B cell (primary cell): ENCODE data around the gene TMEM109. TPM values are rescaled to one million over a fixed set of nuclear protein-coding genes. Genes with fewer than 3 reads are reported as not detected.

Experiments used
- ATAC-seq: fragments of 200-7000 bp; cut with Tn5 transposase; one replicate; pipeline ENCODE4 v1.10.0; 2021; ENCODE audit warnings: low read depth, mild to moderate bottlenecking, moderate number of reproducible peaks, moderate library complexity
- CTCF ChIA-PET: fragments of 350-600 bp; sonication (Branson Sonifier 250); formaldehyde crosslinking; loops from one replicate; lab custom pipeline; 2021; ENCODE audit warnings: antibody characterized with exemption, inconsistent platforms; lab: Charles Lee
- POLR2A ChIA-PET: fragments of 350-600 bp; sonication (Branson Sonifier 250); formaldehyde crosslinking; loops from one replicate; lab custom pipeline; 2021; ENCODE audit warnings: antibody characterized with exemption; lab: Charles Lee
- DNase-seq: peaks from one replicate; pipeline ENCODE4 v3.0.0; 2013
- H2AFZ ChIP-seq: 2 replicates; pipeline ENCODE4 v1.6.1; 2012; ENCODE audit warnings: mild to moderate bottlenecking, low read depth, low read length; ENCODE audit not compliant: insufficient read depth, poor library complexity, severe bottlenecking
- H3K27ac ChIP-seq, 2 donors: 1 replicate in 1 of 2; 2 replicates in 1 of 2; pipeline ENCODE4 v1.5.1; 2012 to 2013; ENCODE audit warnings: low read length in 2 of 2, mild to moderate bottlenecking in 2 of 2, moderate library complexity in 1 of 2
- H3K27me3 ChIP-seq, 4 experiments: fragments of 200-600 bp in 1 of 4; sonication (generic) in 1 of 4; replicated peaks in 1 of 4; 1 replicate in 2 of 4; 2 replicates in 2 of 4; pipeline versions ENCODE4 v1.6.1 to v1.7.0; 2013 to 2016; ENCODE audit warnings: low read length in 3 of 4, mild to moderate bottlenecking in 2 of 4, mixed read lengths in 1 of 4, moderate library complexity in 1 of 4; ENCODE audit not compliant: insufficient read depth in 4 of 4, control insufficient read depth in 3 of 4; ENCODE audit errors: control extremely low read depth in 1 of 4
- H3K36me3 ChIP-seq, 2 experiments: replicated peaks in 1 of 2; 1 replicate in 1 of 2; 2 replicates in 1 of 2; pipeline versions ENCODE4 v1.6.1 to v1.7.1; 2013; ENCODE audit warnings: low read length in 1 of 2; ENCODE audit not compliant: insufficient read depth in 2 of 2, control insufficient read depth in 1 of 2; ENCODE audit errors: control extremely low read depth in 1 of 2, extremely low read depth in 1 of 2
- H3K4me1 ChIP-seq, 2 donors: fragments of 200-600 bp in 1 of 2; sonication (generic) in 1 of 2; 1 replicate in 1 of 2; 2 replicates in 1 of 2; pipeline versions ENCODE4 v1.5.1 to v1.6.1; 2013 to 2017; ENCODE audit warnings: low read length in 2 of 2; ENCODE audit not compliant: control insufficient read depth in 2 of 2, insufficient read depth in 2 of 2
- H3K4me2 ChIP-seq: replicated peaks from 2 replicates; pipeline ENCODE3; 2012; ENCODE audit warnings: mild to moderate bottlenecking, low read depth, low read length; ENCODE audit not compliant: poor library complexity, severe bottlenecking
- H3K4me3 ChIP-seq, 5 experiments: fragments of 200-600 bp in 1 of 5; sonication (generic) in 1 of 5; 1 replicate in 3 of 5; 2 replicates in 2 of 5; pipeline versions ENCODE4 v1.5.1 to v1.7.0; 2011 to 2016; ENCODE audit warnings: low read length in 4 of 5, mild to moderate bottlenecking in 4 of 5, low read depth in 2 of 5, control low read depth in 1 of 5, moderate library complexity in 1 of 5; ENCODE audit not compliant: insufficient read depth in 1 of 5; ENCODE audit errors: control extremely low read depth in 1 of 5, extremely low read depth in 1 of 5
- H3K79me2 ChIP-seq: fragments of 200-600 bp; sonication (generic); one replicate; pipeline ENCODE4 v1.6.0; 2016; ENCODE audit warnings: low read length; ENCODE audit not compliant: control insufficient read depth, insufficient read depth
- H3K9ac ChIP-seq: fragments of 200-600 bp; sonication (generic); 2 replicates; pipeline ENCODE4 v1.6.1; 2017; ENCODE audit warnings: mild to moderate bottlenecking, low read length, moderate library complexity
- H3K9me3 ChIP-seq, 3 donors: one replicate each; pipeline versions ENCODE4 v1.6.1 to v1.7.1; 2013; ENCODE audit warnings: low read length in 2 of 3; ENCODE audit not compliant: control insufficient read depth in 2 of 3, insufficient read depth in 1 of 3; ENCODE audit errors: control extremely low read depth in 1 of 3
- H4K20me1 ChIP-seq: 2 replicates; pipeline ENCODE4 v1.6.0; 2012; ENCODE audit warnings: mild to moderate bottlenecking, low read length; ENCODE audit not compliant: insufficient read depth, control insufficient read depth, poor library complexity, severe bottlenecking
- H3K27ac Mint-ChIP-seq: one replicate; pipeline ENCODE4 v1.8.0; 2021; ENCODE audit warnings: mixed read lengths
- H3K27me3 Mint-ChIP-seq: one replicate; pipeline ENCODE4 v1.8.0; 2021; ENCODE audit warnings: mixed read lengths
- H3K4me1 Mint-ChIP-seq: one replicate; pipeline ENCODE4 v1.8.0; 2021; ENCODE audit warnings: mixed read lengths
- H3K4me3 Mint-ChIP-seq: one replicate; pipeline ENCODE4 v1.8.0; 2021; ENCODE audit warnings: mixed read lengths
- H3K9me3 Mint-ChIP-seq: one replicate; pipeline ENCODE4 v1.8.0; 2022; ENCODE audit warnings: mixed read lengths; ENCODE audit not compliant: insufficient read depth
- EZH2 ChIP-seq: IDR thresholded peaks from 2 replicates; pipeline ENCODE4 v1.6.1; 2012; ENCODE audit warnings: borderline replicate concordance, low read depth, mild to moderate bottlenecking, moderate library complexity, low read length; ENCODE audit not compliant: insufficient read depth, poor library complexity, severe bottlenecking
- WGBS: methylation state at CpG from one replicate; pipeline ENCODE4 v1.1.5; 2013; ENCODE audit warnings: missing lambda C conversion rate; ENCODE audit not compliant: insufficient coverage; 5-methylcytosine and 5-hydroxymethylcytosine counted together
- intact Hi-C: fragments of 100-400 bp; cut with micrococcal nuclease; formaldehyde crosslinking; loops from one replicate; pipeline ENCODE4 v1.10.0; 2022
- polyA plus RNA-seq: library from polyadenylated mRNA; depleted of rRNA; stranded (reverse); fragments of >200 nt; gene quantifications from 2 replicates; pipeline ENCODE4 v1.2.3, GENCODE V29; 2012
- total RNA-seq, 2 donors: library from RNA; stranded (reverse); fragments of 120-200 nt in 1 of 2; gene quantifications; 1 replicate in 1 of 2; 2 replicates in 1 of 2; pipeline versions ENCODE4 v1.2.3 to v1.2.4, GENCODE V29; 2013 to 2022
- TF ChIP-seq, protein P1 (sequence below): fragments of 200-600 bp; IDR thresholded peaks from one replicate; pipeline ENCODE4 v1.8.0; 2022; ENCODE audit warnings: antibody characterized with exemption, mild to moderate bottlenecking

The TMEM109 gene
- total and polyA plus RNA-seq, 2 donors (not counting 1 experiment from before 2014, with no cell fraction given), result 32.0 to 99.4 TPM

DNA sequence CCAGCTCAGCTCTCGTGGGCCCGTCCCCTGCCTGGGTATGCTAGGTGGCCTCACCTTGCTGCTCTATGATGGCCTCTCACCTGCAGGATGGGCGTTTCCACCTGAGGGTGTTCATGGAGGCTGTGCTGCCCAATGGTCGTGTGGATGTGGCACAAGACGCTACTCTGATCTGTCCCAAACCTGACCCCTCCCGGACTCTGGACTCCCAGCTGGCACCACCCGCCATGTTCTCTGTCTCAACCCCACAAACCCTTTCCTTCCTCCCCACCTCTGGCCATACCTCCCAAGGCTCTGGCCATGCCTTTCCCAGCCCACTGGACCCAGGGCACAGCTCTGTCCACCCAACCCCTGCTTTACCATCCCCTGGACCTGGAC is 44.5 kb upstream of the TMEM109 start:
- no peak for ATAC-seq

DNA sequence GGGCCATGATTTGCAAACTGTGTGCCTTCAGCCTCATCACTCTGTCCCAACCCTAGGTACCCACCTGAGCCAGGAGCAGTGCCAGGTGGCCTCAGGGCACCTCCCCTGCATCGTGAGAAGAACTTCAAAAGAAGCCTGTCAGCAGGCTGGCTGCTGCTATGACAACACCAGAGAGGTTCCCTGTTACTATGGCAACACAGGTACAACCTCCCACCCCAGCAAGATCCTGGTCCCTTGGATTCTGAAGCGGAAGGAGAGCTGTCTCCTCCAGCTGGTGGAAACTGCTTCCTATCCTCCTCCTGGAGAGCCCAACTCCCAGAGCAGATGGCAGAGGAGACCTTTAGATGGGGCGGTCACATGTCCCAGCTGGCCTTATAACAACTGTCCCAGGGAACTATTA is 43.7 kb upstream of the TMEM109 start:
- Histone ChIP-seq H4K20me1 (no peaks in the 10 kb centered on the region), H3K36me3 (no peaks in the 10 kb centered on the region), H3K4me3 (no peak overlapping the region), H3K4me1 (no peaks in the 10 kb centered on the region), H3K9me3 (no peaks in the 10 kb centered on the region), H3K27me3 (no peaks in the 10 kb centered on the region), H3K9ac (no peak overlapping the region), H2AFZ (no peak overlapping the region), H3K27ac (no peak overlapping the region), H3K4me2 (no peak overlapping the region), H3K79me2 (no peaks in the 10 kb centered on the region)
- Mint-ChIP-seq H3K4me1 (no peaks in the 10 kb centered on the region), H3K4me3 (no peak overlapping the region), H3K27me3 (no peaks in the 10 kb centered on the region), H3K27ac (no peak overlapping the region), H3K9me3 (no peaks in the 10 kb centered on the region)
- WGBS, result 88% methylated on average over 2 of the region's 3 CpGs
- ChIA-PET CTCF (interaction anchor here (0.6 kb wide), 1 partner anchor 84 kb away, joined by 3 read pairs; no protein-coding TSS in a partner anchor), POLR2A (no interaction called here)
- TF ChIP-seq, protein P1, sequence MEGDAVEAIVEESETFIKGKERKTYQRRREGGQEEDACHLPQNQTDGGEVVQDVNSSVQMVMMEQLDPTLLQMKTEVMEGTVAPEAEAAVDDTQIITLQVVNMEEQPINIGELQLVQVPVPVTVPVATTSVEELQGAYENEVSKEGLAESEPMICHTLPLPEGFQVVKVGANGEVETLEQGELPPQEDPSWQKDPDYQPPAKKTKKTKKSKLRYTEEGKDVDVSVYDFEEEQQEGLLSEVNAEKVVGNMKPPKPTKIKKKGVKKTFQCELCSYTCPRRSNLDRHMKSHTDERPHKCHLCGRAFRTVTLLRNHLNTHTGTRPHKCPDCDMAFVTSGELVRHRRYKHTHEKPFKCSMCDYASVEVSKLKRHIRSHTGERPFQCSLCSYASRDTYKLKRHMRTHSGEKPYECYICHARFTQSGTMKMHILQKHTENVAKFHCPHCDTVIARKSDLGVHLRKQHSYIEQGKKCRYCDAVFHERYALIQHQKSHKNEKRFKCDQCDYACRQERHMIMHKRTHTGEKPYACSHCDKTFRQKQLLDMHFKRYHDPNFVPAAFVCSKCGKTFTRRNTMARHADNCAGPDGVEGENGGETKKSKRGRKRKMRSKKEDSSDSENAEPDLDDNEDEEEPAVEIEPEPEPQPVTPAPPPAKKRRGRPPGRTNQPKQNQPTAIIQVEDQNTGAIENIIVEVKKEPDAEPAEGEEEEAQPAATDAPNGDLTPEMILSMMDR, result no peak
- TF ChIP-seq EZH2, result no peak
- intact Hi-C loops, result no loop called here
- no peak for DNase-seq
- no peak for ATAC-seq

More for the DNA sequence above, 44.5 kb upstream of the TMEM109 start:
- WGBS, result 92% methylated on average over 7 of the region's 7 CpGs
- no peaks in the 10 kb centered on the region for H3K4me1 ChIP-seq
- no peak overlapping the region for H3K4me2 ChIP-seq
- TF ChIP-seq, protein P1, result no peak
- no peak for TF ChIP-seq EZH2
- no peaks in the 10 kb centered on the region for H3K36me3 ChIP-seq
- CTCF ChIA-PET, result interaction anchor here (0.8 kb wide), 1 partner anchor 32 kb away, joined by 3 read pairs; no protein-coding TSS in a partner anchor
- no peaks in the 10 kb centered on the region for H3K9me3 ChIP-seq
- no peak for DNase-seq
- H3K9ac ChIP-seq, result no peak overlapping the region
- H4K20me1 ChIP-seq, result no peaks in the 10 kb centered on the region
- POLR2A ChIA-PET, result no interaction called here
- no peak overlapping the region for H2AFZ ChIP-seq
- no peak overlapping the region for H3K4me3 ChIP-seq
- Mint-ChIP-seq H3K27me3 (no peaks in the 10 kb centered on the region), H3K4me3 (no peak overlapping the region), H3K9me3 (no peaks in the 10 kb centered on the region), H3K4me1 (no peaks in the 10 kb centered on the region), H3K27ac (no peak overlapping the region)
- no peak overlapping the region for H3K27ac ChIP-seq
- H3K27me3 ChIP-seq, result no peaks in the 10 kb centered on the region
- no peaks in the 10 kb centered on the region for H3K79me2 ChIP-seq
- intact Hi-C loops, result no loop called here
